Erythroblast (primary cell): Measurements from ENCODE around the gene CMBL.

ENCODE experiments used
- GATA1 ChIP-seq: IDR thresholded peaks from 2 replicates; pipeline ENCODE4 v1.6.1; 2011; ENCODE audit warnings: low read depth, mild to moderate bottlenecking, control low read depth, low read length, moderate library complexity
- POLR2A ChIP-seq: IDR thresholded peaks from 2 replicates; pipeline ENCODE4 v1.6.1; 2011; ENCODE audit warnings: mild to moderate bottlenecking, low read length

- TF ChIP-seq POLR2A = no peak
- TF ChIP-seq GATA1 = no peak
Observed at GRCh38 chr5:10272053-10272874, 35.4 kb downstream of the CMBL start.
